ENCODE measurements around the gene COL1A1.
A peak's percentile ranks its signal among the peaks of the same experiment; 100 is the strongest.

COL1A1 gene

GRCh38 chr17:50153650-50154575 lies 47.5 kb downstream of the COL1A1 start:
- no peak overlapping the region for H3K4me3 ChIP-seq (ENCODE audit: low read depth, low read length)
- TF ChIP-seq CTCF (IDR thresholded peaks at IDR 0.05; ENCODE audit: low read depth, low read length, missing control alignments): no peak
- DNase-seq (ENCODE audit: low read depth): no peak

GRCh38 chr17:50152736-50153135 lies 48.7 kb downstream of the COL1A1 start:
- no peak for DNase-seq (ENCODE audit: low read depth)
- no peak overlapping the region for H3K4me3 ChIP-seq (ENCODE audit: low read depth, low read length)
- TF ChIP-seq CTCF (IDR thresholded peaks at IDR 0.05; ENCODE audit: low read depth, low read length, missing control alignments): no peak

GRCh38 chr17:50151937-50152547 lies 49.4 kb downstream of the COL1A1 start:
- TF ChIP-seq CTCF (IDR thresholded peaks at IDR 0.05; ENCODE audit: low read depth, low read length, missing control alignments): no peak
- peak overlapping the region; percentile 71 for H3K4me3 ChIP-seq (ENCODE audit: low read depth, low read length)
- DNase-seq (ENCODE audit: low read depth): peak; percentile 59

GRCh38 chr17:50151041-50151936 lies 50.1 kb downstream of the COL1A1 start:
- H3K4me3 ChIP-seq (ENCODE audit: low read depth, low read length): peak overlapping the region; percentile 71
- peak; percentile 84 for TF ChIP-seq CTCF (IDR thresholded peaks at IDR 0.05; ENCODE audit: low read depth, low read length, missing control alignments)
- peak; percentile 59 for DNase-seq (ENCODE audit: low read depth)

GRCh38 chr17:50150354-50151040 lies 50.9 kb downstream of the COL1A1 start, which contains the start of gene PPP1R9B:
Gene PPP1R9B, minus strand, starts transcription at chr17:50150677. Its CDS starts 164 bp downstream, at chr17:50150513.
- H3K4me3 ChIP-seq (ENCODE audit: low read depth, low read length): peak within 1 kb of the TSS; percentile 71
- DNase-seq (ENCODE audit: low read depth): no peak
- TF ChIP-seq CTCF (IDR thresholded peaks at IDR 0.05; ENCODE audit: low read depth, low read length, missing control alignments): no peak
